HG02571 (cell line): ENCODE results near the gene PPP1R15B.

ENCODE experiments used
- ATAC-seq: cut with Tn5 transposase; IDR thresholded peaks from one replicate; pipeline ENCODE4 v1.9.1; 2021; ENCODE audit warnings: mild to moderate bottlenecking, moderate library complexity; ENCODE audit not compliant: unreplicated experiment

The PPP1R15B gene

GRCh38 chr1:204411451-204412204 lies at the start of gene PPP1R15B:
TSS of gene PPP1R15B (minus strand) at chr1:204411817. CDS start at chr1:204411411, 406 bp downstream.
- peak; percentile 84 for ATAC-seq

- ATAC-seq, result no peak
These were observed 48.7 kb upstream of the PPP1R15B start for GRCh38 chr1:204460346-204460745.

DNA sequence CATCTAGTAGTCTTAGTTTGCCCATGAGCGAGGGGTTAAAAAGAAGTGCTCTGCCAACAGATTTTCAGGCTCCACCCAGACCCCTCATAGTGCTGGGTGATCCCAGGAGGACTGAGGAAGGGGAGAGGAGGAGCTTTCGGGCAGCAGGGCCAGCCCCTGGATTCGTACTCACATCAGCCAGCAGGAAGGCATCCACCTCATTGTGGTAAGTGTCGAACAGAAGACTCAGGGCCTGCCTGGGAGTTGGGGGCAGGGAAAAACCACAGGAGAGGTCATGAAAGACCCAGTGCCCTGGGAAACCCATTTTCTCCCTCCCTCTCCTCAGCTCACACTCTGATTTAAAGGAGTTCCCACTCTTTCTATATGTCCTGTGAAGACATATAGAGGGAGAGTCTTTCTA lies 48.1 kb upstream of the PPP1R15B start:
- no peak for ATAC-seq

- ATAC-seq, result no peak
These were observed 46.0 kb upstream of the PPP1R15B start for GRCh38 chr1:204457666-204458065.

GRCh38 chr1:204456826-204457442 lies 45.3 kb upstream of the PPP1R15B start:
- ATAC-seq, result no peak

- no peak for ATAC-seq
These were observed 44.2 kb upstream of the PPP1R15B start for GRCh38 chr1:204455831-204456145.

GRCh38 chr1:204455063-204455830 lies 43.6 kb upstream of the PPP1R15B start:
- ATAC-seq, result no peak

- no peak for ATAC-seq
These were observed 42.9 kb upstream of the PPP1R15B start for GRCh38 chr1:204454476-204454875.

DNA sequence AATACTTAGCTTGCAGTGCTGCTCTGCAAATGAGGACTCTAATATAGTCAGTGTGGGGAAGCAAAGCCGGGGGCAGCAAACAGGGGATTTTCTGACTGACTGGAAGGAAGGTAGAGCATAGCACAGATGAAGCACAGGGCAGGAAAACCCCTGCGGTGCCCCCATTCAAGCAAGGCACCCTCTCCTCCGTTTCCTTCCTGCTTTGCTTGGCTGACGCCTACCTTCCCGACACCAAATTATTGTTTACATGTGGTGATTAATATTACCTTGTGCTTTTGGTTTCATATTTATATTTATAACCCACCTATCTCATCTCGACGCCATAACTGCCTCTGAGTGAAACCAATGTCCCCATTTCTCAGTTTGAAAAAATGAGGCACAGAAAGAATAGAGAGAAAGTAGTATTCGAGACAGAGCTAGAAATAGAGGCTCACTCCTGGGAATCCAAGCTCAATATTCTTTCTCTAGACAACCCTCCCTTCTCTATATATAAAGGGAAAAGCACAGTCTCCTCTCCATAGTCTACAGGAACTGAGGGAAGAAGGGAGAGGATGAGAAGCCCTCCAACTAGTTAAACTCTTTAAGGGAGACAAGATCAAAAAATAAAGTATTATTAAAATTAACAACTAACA lies 41.6 kb upstream of the PPP1R15B start:
- ATAC-seq, result peak; percentile 59

DNA sequence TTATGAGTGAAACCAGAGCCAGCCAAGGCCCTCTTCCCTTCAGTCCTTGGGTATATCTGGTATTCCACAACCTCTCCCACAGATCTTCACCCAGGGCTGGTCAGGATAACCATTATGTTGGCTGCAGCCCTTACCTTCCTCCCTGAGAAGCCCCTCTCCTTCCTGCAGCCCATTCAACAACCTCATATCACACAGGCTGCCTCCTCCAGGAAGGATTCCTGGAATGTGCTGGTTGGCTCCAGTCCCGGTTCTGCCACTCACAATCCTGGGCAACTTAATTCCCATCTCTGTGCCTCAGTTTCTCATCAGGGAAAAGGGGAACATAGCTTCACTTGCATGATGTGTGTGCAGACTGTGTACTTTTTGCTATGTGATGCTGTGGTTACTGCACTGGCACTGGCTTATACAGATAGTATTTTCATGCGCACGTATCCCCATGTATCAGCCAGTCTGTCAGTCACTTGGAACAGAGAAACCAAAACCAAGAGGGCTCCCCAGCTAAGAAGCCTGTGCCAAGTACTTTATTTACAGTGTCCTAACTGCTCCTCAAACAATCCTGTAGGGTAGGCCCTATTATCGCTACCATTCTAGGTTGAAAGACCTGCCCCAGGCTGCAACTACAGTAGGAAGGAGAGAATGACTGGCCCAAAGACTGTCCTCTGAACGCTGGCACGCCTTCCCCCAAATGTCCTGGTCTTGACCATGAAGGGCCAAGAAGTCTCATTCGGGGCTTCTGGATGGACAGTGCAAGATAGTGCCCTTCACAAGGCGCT lies 39.9 kb upstream of the PPP1R15B start:
- no peak for ATAC-seq

- no peak for ATAC-seq
These were observed 39.0 kb upstream of the PPP1R15B start for GRCh38 chr1:204450461-204451257.

- ATAC-seq, result no peak
These were observed 38.2 kb upstream of the PPP1R15B start for GRCh38 chr1:204449678-204450280.

DNA sequence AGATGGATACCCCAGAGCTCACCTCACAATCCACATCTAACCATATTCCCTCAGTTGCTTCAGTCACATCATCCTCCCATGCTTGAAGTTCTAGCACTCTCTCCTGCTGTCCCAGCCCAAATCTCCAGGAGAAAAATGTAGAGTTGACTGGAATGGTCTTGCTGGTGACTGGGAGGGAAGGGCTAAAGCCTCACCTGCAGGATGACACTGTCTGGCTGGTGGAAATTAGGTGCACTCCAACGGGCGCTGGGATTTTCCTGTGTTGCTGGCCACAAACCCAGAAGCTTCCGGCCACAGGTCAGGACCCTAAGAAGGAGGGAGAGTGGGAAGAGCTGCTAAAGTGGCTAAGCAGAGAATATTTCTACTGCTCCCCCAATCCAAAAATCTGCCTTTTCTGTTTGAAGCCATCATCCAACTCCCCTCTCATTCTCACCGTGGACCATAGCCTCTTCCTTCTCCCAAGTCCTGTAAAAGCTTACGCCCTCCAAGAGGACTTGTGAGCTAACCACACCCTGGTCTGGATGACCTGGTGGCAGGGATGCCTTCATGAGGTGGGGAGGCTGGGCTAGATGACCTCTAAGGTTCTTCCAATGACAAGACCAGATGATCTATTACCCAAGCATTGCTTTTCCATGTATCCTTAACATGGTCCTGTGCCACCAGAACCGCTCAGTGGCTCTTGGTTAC lies 37.5 kb upstream of the PPP1R15B start:
- no peak for ATAC-seq

DNA sequence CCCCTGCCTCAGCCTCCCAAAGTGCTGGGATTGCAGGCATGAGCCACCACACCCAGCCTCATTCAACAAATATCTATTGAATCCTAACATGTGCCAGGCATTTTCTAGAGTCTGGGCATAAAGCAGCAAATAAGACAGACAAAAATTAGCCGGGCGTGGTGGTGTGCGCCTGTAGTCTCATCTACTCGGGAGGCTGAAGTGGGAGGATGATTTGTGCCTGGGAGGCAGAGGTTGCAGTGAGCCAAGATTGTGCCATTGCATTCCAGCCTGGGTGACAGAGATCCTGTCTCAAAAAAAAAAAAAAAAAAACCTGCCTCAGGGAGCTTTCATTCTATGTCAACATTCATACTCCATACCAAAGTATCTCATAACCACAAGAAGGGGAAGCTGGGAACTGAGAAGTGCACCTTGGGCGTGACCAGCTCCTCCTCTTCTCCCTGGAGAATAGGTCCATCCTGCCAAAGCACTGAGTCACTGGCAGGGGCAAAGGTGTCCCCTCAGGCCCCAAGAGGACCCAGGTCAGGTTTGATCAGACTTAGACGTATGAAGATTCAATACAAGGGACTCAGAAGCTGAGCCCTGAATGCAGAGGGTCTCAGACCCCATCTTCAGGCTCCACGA lies 36.8 kb upstream of the PPP1R15B start:
- ATAC-seq, result no peak

- ATAC-seq, result no peak
These were observed 36.1 kb upstream of the PPP1R15B start for GRCh38 chr1:204447736-204448135.

DNA sequence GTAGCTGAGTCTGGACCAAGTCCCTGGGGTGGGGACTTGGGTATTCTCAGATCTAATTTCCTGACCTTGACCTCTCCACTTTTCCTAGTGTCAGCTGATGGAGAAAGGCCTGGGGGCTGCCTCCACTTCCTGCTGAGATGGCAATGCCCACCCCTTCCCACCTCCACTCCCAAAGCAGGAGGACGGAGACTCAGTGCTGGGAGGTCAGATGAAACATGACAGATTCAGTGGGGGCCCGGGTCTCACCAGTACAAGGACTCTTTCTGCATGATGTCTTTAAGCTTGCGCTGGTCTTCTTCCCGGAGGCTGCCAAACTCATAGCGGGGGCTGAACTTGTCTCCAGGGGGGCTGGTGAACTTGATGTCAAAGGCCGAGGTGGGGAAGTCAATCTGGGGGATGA lies 35.6 kb upstream of the PPP1R15B start:
- ATAC-seq, result no peak

DNA sequence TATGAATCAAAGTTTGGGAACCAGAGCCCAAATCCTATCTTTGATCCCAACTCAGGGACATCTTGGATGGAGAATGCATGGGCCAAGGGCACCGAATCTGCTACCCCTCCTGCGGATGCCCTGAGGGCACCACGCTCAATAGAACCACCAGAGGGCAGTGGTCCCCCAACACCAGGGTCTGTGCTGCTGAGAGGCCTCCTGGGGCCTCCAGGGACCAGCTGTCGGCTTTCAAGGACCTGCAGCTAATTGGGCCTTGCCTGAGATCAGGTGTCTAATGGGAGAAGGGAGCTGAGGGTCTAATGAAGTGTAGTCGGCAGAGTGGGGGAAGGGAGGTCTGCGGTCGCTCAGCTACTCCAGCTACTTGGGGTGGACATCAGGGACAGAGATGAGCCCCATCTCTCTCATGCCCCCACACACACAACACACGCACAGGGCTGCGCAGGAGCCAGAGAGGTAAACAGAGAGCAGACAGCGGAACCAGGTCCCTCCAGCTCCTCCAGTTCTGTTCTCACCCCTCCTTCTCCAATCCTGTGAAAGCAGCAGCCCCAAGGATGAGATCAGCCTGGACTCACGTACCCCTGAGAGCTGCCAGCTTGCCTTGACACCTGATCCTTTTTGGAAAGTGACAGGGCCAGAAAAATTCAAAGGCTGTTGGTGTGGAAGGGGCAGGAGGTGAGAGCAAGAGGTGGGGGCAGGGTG lies 34.9 kb upstream of the PPP1R15B start:
- no peak for ATAC-seq

- ATAC-seq, result no peak
These were observed 34.3 kb upstream of the PPP1R15B start for GRCh38 chr1:204445860-204446412.
